ENCODE measurements around the gene SLC12A6. TPM values are rescaled to one million over a fixed set of nuclear protein-coding genes. Genes with fewer than 3 reads are reported as not detected.
"Not testable (repeated sequence)": the region's sequence is repeated elsewhere in the genome, so short reads cannot be mapped to it uniquely, and the experiment has no call there.

Gene SLC12A6
- total RNA-seq, 1 experiment from 2014 or later: 19.5 TPM

DNA sequence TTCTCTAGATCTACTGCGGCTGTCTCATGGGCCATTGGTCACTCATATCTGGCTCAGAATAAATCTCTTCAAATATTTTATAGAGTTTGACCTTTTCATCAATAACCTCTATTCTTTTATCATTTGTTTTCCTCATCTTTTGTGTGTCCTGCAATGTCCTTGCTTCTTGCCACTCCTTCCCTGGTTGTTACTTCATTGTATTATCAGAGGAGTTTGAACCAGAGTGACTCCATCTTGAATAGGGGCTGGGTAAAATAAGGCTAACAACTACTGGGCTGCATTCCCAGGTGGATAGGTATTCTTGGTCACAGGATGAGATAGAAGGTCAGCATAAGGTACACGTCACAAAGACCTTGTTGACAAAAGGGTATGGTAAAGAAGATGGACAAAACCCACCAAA is 39.3 kb upstream of the SLC12A6 start:
- DNase-seq (ENCODE audit: low read depth, low spot score): no peak
- no peak for TF ChIP-seq POLR2AphosphoS5 (IDR thresholded peaks at IDR 0.05; ENCODE audit: low read depth, low read length)
- TF ChIP-seq SIN3A (IDR thresholded peaks at IDR 0.05; ENCODE audit: borderline replicate concordance, insufficient read depth, low read depth, low read length): no peak
- no peak for TF ChIP-seq TCF7L2 (IDR thresholded peaks at IDR 0.05; ENCODE audit: low read depth, low read length)
- TF ChIP-seq, protein P1, sequence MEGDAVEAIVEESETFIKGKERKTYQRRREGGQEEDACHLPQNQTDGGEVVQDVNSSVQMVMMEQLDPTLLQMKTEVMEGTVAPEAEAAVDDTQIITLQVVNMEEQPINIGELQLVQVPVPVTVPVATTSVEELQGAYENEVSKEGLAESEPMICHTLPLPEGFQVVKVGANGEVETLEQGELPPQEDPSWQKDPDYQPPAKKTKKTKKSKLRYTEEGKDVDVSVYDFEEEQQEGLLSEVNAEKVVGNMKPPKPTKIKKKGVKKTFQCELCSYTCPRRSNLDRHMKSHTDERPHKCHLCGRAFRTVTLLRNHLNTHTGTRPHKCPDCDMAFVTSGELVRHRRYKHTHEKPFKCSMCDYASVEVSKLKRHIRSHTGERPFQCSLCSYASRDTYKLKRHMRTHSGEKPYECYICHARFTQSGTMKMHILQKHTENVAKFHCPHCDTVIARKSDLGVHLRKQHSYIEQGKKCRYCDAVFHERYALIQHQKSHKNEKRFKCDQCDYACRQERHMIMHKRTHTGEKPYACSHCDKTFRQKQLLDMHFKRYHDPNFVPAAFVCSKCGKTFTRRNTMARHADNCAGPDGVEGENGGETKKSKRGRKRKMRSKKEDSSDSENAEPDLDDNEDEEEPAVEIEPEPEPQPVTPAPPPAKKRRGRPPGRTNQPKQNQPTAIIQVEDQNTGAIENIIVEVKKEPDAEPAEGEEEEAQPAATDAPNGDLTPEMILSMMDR (IDR thresholded peaks at IDR 0.05): no peak
- TF ChIP-seq, protein P2, sequence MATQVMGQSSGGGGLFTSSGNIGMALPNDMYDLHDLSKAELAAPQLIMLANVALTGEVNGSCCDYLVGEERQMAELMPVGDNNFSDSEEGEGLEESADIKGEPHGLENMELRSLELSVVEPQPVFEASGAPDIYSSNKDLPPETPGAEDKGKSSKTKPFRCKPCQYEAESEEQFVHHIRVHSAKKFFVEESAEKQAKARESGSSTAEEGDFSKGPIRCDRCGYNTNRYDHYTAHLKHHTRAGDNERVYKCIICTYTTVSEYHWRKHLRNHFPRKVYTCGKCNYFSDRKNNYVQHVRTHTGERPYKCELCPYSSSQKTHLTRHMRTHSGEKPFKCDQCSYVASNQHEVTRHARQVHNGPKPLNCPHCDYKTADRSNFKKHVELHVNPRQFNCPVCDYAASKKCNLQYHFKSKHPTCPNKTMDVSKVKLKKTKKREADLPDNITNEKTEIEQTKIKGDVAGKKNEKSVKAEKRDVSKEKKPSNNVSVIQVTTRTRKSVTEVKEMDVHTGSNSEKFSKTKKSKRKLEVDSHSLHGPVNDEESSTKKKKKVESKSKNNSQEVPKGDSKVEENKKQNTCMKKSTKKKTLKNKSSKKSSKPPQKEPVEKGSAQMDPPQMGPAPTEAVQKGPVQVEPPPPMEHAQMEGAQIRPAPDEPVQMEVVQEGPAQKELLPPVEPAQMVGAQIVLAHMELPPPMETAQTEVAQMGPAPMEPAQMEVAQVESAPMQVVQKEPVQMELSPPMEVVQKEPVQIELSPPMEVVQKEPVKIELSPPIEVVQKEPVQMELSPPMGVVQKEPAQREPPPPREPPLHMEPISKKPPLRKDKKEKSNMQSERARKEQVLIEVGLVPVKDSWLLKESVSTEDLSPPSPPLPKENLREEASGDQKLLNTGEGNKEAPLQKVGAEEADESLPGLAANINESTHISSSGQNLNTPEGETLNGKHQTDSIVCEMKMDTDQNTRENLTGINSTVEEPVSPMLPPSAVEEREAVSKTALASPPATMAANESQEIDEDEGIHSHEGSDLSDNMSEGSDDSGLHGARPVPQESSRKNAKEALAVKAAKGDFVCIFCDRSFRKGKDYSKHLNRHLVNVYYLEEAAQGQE (IDR thresholded peaks at IDR 0.05; ENCODE audit: insufficient read depth in 1 of 2, low read depth in 2 of 2, low read length in 1 of 2): no peak
- ChIA-PET POLR2A (no interaction called here), CTCF (no interaction called here)
- H3K36me3 ChIP-seq (ENCODE audit: control insufficient read depth, insufficient read depth, low read length): no peaks in the 10 kb centered on the region
- H3K9me3 ChIP-seq (ENCODE audit: control insufficient read depth, insufficient read depth, low read depth, low read length): no peaks in the 10 kb centered on the region
- H3K27ac ChIP-seq (ENCODE audit: low read length): no peak overlapping the region
- in situ Hi-C loops (cut with HindIII; ENCODE audit: low pct_unique_long_range_greater_than_20kb, low sequenced_read_pairs): no loop called here
- no peaks in the 10 kb centered on the region for H3K4me1 ChIP-seq (ENCODE audit: control insufficient read depth, insufficient read depth, low read length)
- intact Hi-C loops (cut with micrococcal nuclease; ENCODE audit: unreplicated experiment): no loop called here
- H3K4me3 ChIP-seq (ENCODE audit: low read depth in 2 of 2, low read length in 2 of 2): no peak overlapping the region
- H3K27me3 ChIP-seq (ENCODE audit: control insufficient read depth, insufficient read depth, low read length): no peaks in the 10 kb centered on the region
- ATAC-seq: no peak
- BruUV-seq (replicated peaks): no TSS peak

DNA sequence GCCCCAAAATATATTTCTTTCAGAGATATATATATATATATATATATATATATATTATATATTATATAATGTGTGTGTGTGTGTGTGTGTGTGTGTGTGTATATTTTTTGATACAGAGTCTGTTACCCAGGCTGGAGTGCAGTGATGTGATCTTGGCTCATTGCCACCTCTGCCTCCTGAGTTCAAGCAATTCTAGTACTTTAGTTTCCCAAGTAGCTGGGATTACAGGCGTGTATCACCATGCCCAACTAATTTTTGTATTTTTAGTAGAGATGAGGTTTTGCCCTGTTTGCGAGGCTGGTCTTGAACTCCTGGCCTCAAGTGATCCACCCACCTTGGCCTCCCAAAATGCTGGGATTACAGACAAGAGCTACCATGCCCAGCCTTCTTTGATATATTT is 38.0 kb upstream of the SLC12A6 start:
- not testable (repeated sequence) for BruUV-seq (replicated peaks)

DNA sequence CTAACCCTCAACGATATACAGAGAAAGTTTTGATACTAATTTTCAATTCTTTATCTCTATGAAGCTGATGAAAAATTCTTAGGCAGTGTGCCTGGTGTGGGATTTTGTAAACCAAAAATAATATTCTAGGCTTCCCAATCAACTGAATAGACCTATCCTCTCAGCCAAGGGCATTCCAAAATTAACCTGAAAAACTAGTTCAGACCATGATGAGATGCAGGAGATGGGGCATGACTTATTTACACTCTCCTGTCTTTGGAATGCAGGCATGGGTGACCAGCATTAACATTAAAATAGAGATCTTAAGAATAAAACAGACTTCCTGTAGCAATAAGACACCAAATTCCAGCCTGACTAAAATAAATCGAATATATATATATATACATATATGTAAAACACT is 37.2 kb upstream of the SLC12A6 start:
- Histone ChIP-seq H3K4me3 (ENCODE audit: low read depth in 2 of 2, low read length in 2 of 2) (no peak overlapping the region), H3K27ac (ENCODE audit: low read length) (no peak overlapping the region), H3K27me3 (ENCODE audit: control insufficient read depth, insufficient read depth, low read length) (no peaks in the 10 kb centered on the region), H3K4me1 (ENCODE audit: control insufficient read depth, insufficient read depth, low read length) (no peaks in the 10 kb centered on the region), H3K36me3 (ENCODE audit: control insufficient read depth, insufficient read depth, low read length) (no peaks in the 10 kb centered on the region), H3K9me3 (ENCODE audit: control insufficient read depth, insufficient read depth, low read depth, low read length) (no peaks in the 10 kb centered on the region)
- POLR2A ChIA-PET: no interaction called here
- intact Hi-C loops (cut with micrococcal nuclease; ENCODE audit: unreplicated experiment): no loop called here
- ATAC-seq (no peak), DNase-seq (ENCODE audit: low read depth, low spot score) (no peak)
- TF ChIP-seq, protein P1 (IDR thresholded peaks at IDR 0.05): no peak
- TF ChIP-seq POLR2AphosphoS5 (IDR thresholded peaks at IDR 0.05; ENCODE audit: low read depth, low read length): no peak
- TF ChIP-seq, protein P2 (IDR thresholded peaks at IDR 0.05; ENCODE audit: insufficient read depth in 1 of 2, low read depth in 2 of 2, low read length in 1 of 2): no peak
- TF ChIP-seq SIN3A (IDR thresholded peaks at IDR 0.05; ENCODE audit: borderline replicate concordance, insufficient read depth, low read depth, low read length): no peak
- TF ChIP-seq TCF7L2 (IDR thresholded peaks at IDR 0.05; ENCODE audit: low read depth, low read length): no peak
- CTCF ChIA-PET: no interaction called here
- BruUV-seq (replicated peaks): no TSS peak
- in situ Hi-C loops (cut with HindIII; ENCODE audit: low pct_unique_long_range_greater_than_20kb, low sequenced_read_pairs): no loop called here

More for the DNA sequence above, 38.0 kb upstream of the SLC12A6 start:
- H3K36me3 ChIP-seq (ENCODE audit: control insufficient read depth, insufficient read depth, low read length); H3K9me3 ChIP-seq (ENCODE audit: control insufficient read depth, insufficient read depth, low read depth, low read length); in situ Hi-C loops (cut with HindIII; ENCODE audit: low pct_unique_long_range_greater_than_20kb, low sequenced_read_pairs); DNase-seq (ENCODE audit: low read depth, low spot score); CTCF ChIA-PET; H3K27ac ChIP-seq (ENCODE audit: low read length); H3K4me3 ChIP-seq (ENCODE audit: low read depth in 2 of 2, low read length in 2 of 2); H3K4me1 ChIP-seq (ENCODE audit: control insufficient read depth, insufficient read depth, low read length); H3K27me3 ChIP-seq (ENCODE audit: control insufficient read depth, insufficient read depth, low read length); ATAC-seq; intact Hi-C loops (cut with micrococcal nuclease; ENCODE audit: unreplicated experiment): not testable (repeated sequence)
- POLR2A ChIA-PET: interaction anchor here (0.6 kb wide), 1 partner anchor 8 kb away, joined by 4 read pairs; no protein-coding TSS in a partner anchor

Data from Panc1 (cell line).